Measurements from ENCODE around the gene ZNF292.
A peak's percentile ranks its signal among the peaks of the same experiment; 100 is the strongest.
"Not testable (repeated sequence)": the region's sequence is repeated elsewhere in the genome, so short reads cannot be mapped to it uniquely, and the experiment has no call there.

Gene ZNF292

DNA sequence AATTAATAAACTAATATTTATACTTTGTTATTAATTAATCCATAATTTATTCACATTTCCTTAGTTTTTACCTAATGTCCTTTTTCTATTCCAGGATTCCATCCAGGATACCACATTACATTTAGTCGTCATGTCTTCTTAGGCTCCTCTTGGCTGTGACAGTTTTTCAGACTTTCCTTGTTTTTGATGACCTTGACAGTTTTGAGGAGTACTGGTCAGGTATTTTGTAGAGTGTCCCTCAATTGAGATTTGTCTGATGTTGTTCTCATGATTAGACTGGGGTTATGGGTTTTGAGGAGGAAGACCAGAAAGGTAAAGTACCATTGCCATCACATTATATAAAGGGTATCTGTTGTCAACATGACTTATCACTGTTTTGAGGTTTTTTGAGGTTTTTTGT is 67.3 kb downstream of the ZNF292 start:
- in situ Hi-C loops (cut with HindIII; ENCODE audit: low pct_ligation_motif_present, low sequenced_read_pairs), result no loop called here
- peaks cover 13% of the 10 kb centered on the region for H3K36me3 ChIP-seq (replicated peaks)
- no peak for DNase-seq
- H3K27ac ChIP-seq, result no peak overlapping the region
- H3K27me3 ChIP-seq (replicated peaks), result no peaks in the 10 kb centered on the region
- H3K4me3 ChIP-seq (ENCODE audit: low read depth, low read length), result no peak overlapping the region
- TF ChIP-seq, protein P1, sequence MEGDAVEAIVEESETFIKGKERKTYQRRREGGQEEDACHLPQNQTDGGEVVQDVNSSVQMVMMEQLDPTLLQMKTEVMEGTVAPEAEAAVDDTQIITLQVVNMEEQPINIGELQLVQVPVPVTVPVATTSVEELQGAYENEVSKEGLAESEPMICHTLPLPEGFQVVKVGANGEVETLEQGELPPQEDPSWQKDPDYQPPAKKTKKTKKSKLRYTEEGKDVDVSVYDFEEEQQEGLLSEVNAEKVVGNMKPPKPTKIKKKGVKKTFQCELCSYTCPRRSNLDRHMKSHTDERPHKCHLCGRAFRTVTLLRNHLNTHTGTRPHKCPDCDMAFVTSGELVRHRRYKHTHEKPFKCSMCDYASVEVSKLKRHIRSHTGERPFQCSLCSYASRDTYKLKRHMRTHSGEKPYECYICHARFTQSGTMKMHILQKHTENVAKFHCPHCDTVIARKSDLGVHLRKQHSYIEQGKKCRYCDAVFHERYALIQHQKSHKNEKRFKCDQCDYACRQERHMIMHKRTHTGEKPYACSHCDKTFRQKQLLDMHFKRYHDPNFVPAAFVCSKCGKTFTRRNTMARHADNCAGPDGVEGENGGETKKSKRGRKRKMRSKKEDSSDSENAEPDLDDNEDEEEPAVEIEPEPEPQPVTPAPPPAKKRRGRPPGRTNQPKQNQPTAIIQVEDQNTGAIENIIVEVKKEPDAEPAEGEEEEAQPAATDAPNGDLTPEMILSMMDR (IDR thresholded peaks at IDR 0.05; ENCODE audit: low read depth, low read length, missing control alignments), result no peak

- in situ Hi-C loops (cut with HindIII; ENCODE audit: low pct_ligation_motif_present, low sequenced_read_pairs), result no loop called here
- TF ChIP-seq, protein P1 (IDR thresholded peaks at IDR 0.05; ENCODE audit: low read depth, low read length, missing control alignments), result no peak
- no peak for DNase-seq
- Histone ChIP-seq H3K36me3 (replicated peaks) (peaks cover 13% of the 10 kb centered on the region), H3K27ac (no peak overlapping the region), H3K27me3 (replicated peaks) (no peaks in the 10 kb centered on the region), H3K4me3 (ENCODE audit: low read depth, low read length) (no peak overlapping the region)
Observed at GRCh38 chr6:87224971-87225370, 69.6 kb downstream of the ZNF292 start.

DNA sequence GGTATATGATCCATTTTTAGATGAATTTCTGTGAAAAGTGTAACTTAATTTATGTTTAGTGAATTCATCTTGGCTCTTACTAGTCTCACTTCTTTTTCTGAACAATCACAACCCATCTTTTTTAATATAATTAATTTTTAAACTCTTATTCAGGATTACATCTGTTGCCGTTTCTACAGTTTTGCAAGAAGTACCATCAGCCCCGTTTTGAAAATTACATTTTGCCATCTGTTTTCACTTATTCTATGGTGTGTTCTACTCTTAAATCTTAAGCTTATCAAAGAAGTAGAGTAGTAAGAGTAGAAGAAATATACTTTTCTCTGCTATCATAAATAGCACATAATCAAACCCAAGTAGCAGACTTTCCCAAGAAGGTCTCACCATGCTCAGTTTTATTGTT is 70.1 kb downstream of the ZNF292 start:
- Histone ChIP-seq H3K27me3 (replicated peaks) (no peaks in the 10 kb centered on the region), H3K36me3 (replicated peaks) (peaks cover 13% of the 10 kb centered on the region), H3K4me3 (ENCODE audit: low read depth, low read length) (no peak overlapping the region), H3K27ac (no peak overlapping the region)
- no peak for DNase-seq
- in situ Hi-C loops (cut with HindIII; ENCODE audit: low pct_ligation_motif_present, low sequenced_read_pairs), result no loop called here
- TF ChIP-seq, protein P1 (IDR thresholded peaks at IDR 0.05; ENCODE audit: low read depth, low read length, missing control alignments), result no peak

- Histone ChIP-seq H3K27me3 (replicated peaks) (no peaks in the 10 kb centered on the region), H3K36me3 (replicated peaks) (peaks cover 13% of the 10 kb centered on the region), H3K27ac (no peak overlapping the region), H3K4me3 (ENCODE audit: low read depth, low read length) (no peak overlapping the region)
- TF ChIP-seq, protein P1 (IDR thresholded peaks at IDR 0.05; ENCODE audit: low read depth, low read length, missing control alignments), result no peak
- in situ Hi-C loops (cut with HindIII; ENCODE audit: low pct_ligation_motif_present, low sequenced_read_pairs), result no loop called here
- DNase-seq, result no peak
Observed at GRCh38 chr6:87225937-87226336, 70.6 kb downstream of the ZNF292 start.

- Histone ChIP-seq H3K27ac (no peak overlapping the region), H3K27me3 (replicated peaks) (no peaks in the 10 kb centered on the region), H3K36me3 (replicated peaks) (no peaks in the 10 kb centered on the region), H3K4me3 (ENCODE audit: low read depth, low read length) (no peak overlapping the region)
- in situ Hi-C loops (cut with HindIII; ENCODE audit: low pct_ligation_motif_present, low sequenced_read_pairs), result no loop called here
- TF ChIP-seq, protein P1 (IDR thresholded peaks at IDR 0.05; ENCODE audit: low read depth, low read length, missing control alignments), result no peak
- no peak for DNase-seq
Observed at GRCh38 chr6:87230801-87231200, 75.4 kb downstream of the ZNF292 start.

- H3K36me3 ChIP-seq (replicated peaks), result peaks cover 5% of the 10 kb centered on the region
- no peak for DNase-seq
- in situ Hi-C loops (cut with HindIII; ENCODE audit: low pct_ligation_motif_present, low sequenced_read_pairs), result no loop called here
- H3K27me3 ChIP-seq (replicated peaks), result no peaks in the 10 kb centered on the region
- TF ChIP-seq, protein P1 (IDR thresholded peaks at IDR 0.05; ENCODE audit: low read depth, low read length, missing control alignments), result peak; percentile 30
- H3K27ac ChIP-seq, result no peak overlapping the region
- H3K4me3 ChIP-seq (ENCODE audit: low read depth, low read length), result no peak overlapping the region
Observed at GRCh38 chr6:87237804-87238203, 82.4 kb downstream of the ZNF292 start.

- H3K27me3 ChIP-seq (replicated peaks); DNase-seq; H3K27ac ChIP-seq; in situ Hi-C loops (cut with HindIII; ENCODE audit: low pct_ligation_motif_present, low sequenced_read_pairs); H3K36me3 ChIP-seq (replicated peaks); H3K4me3 ChIP-seq (ENCODE audit: low read depth, low read length): not testable (repeated sequence)
Observed at GRCh38 chr6:87239098-87239635, 83.8 kb downstream of the ZNF292 start.
